ENCODE data around the gene VDAC1. TPM values are rescaled to one million over a fixed set of nuclear protein-coding genes. Genes with fewer than 3 reads are reported as not detected.

VDAC1 gene
- total and polyA plus RNA-seq, 10 of the 15 experiments (the other 5 are each of a cell fraction or from before 2014, with no cell fraction given): 245 to 488 (median 349) TPM

GRCh38 chr5:133948721-133949120, 56.1 kb downstream of the VDAC1 start:
- Histone ChIP-seq H3K27ac (ENCODE audit: control insufficient read depth, insufficient read depth) (no peak overlapping the region), H3K4me1 (ENCODE audit: control insufficient read depth, insufficient read depth, low read length) (no peaks in the 10 kb centered on the region), H3K36me3 (ENCODE audit: control insufficient read depth in 2 of 2, insufficient read depth in 2 of 2, low read length in 1 of 2) (peaks cover 0 to 5% of the 10 kb centered on the region in 2 experiments; a peak in 1 of 4 replicates), H2AFZ (ENCODE audit: control insufficient read depth, low read depth, low read length) (no peak overlapping the region), H3K4me3 (no peak overlapping the region), H3K79me2 (ENCODE audit: control insufficient read depth, insufficient read depth, low read length) (no peaks in the 10 kb centered on the region), H3K27me3 (replicated peaks in 1 of 2; ENCODE audit: control insufficient read depth in 2 of 2, insufficient read depth in 2 of 2, low read length in 1 of 2) (no peaks in the 10 kb centered on the region), H4K20me1 (ENCODE audit: control insufficient read depth, insufficient read depth) (no peaks in the 10 kb centered on the region), H3K9me3 (replicated peaks; ENCODE audit: control insufficient read depth, insufficient read depth, low read length) (no peaks in the 10 kb centered on the region), H3K9ac (ENCODE audit: control insufficient read depth, insufficient read depth, low read length) (no peak overlapping the region), H3K4me2 (ENCODE audit: control insufficient read depth, insufficient read depth) (no peak overlapping the region)
- in situ Hi-C loops (cut with MboI) (loop anchor here (5.0 to 10.0 kb wide), 2 partner anchors 394 to 836 kb away; no protein-coding TSS in a partner anchor), intact Hi-C loops (cut with micrococcal nuclease; ENCODE audit: unreplicated experiment) (no loop called here)
- RAD21 ChIA-PET (ENCODE audit: unreplicated experiment): interaction anchor here (1.5 kb wide), 1 partner anchor 8 kb away, joined by 3 read pairs; no protein-coding TSS in a partner anchor
- TF ChIP-seq KDM1A (IDR thresholded peaks at IDR 0.05; ENCODE audit: borderline replicate concordance) (no peak), KLF5 (IDR thresholded peaks at IDR 0.05; ENCODE audit: partially characterized antibody) (no peak), CHD2 (IDR thresholded peaks at IDR 0.05; ENCODE audit: borderline replicate concordance, low read depth, low read length) (no peak), TBL1XR1 (IDR thresholded peaks at IDR 0.05; ENCODE audit: low read depth, low read length) (no peak), ZNF687 (IDR thresholded peaks at IDR 0.05) (no peak), BMI1 (IDR thresholded peaks at IDR 0.05; ENCODE audit: borderline replicate concordance) (no peak), RB1 (IDR thresholded peaks at IDR 0.05; ENCODE audit: borderline replicate concordance) (no peak), MYB (IDR thresholded peaks at IDR 0.05; ENCODE audit: borderline replicate concordance, low read depth, low read length) (no peak), RUNX3 (IDR thresholded peaks at IDR 0.05; ENCODE audit: low read length) (no peak), CREB1 (IDR thresholded peaks at IDR 0.05; ENCODE audit: low read depth) (no peak), MYC (IDR thresholded peaks at IDR 0.05; ENCODE audit: insufficient read depth, insufficient read length, insufficient replicate concordance, low read length, severe bottlenecking) (no peak), SKIL (IDR thresholded peaks at IDR 0.05; ENCODE audit: low read depth, poor library complexity, severe bottlenecking) (no peak), SIN3A (IDR thresholded peaks at IDR 0.05; ENCODE audit: low read depth, low read length) (no peak), GABPA (IDR thresholded peaks at IDR 0.05; ENCODE audit: low read depth) (no peak), TCF12 (IDR thresholded peaks at IDR 0.05; ENCODE audit: low read depth, low read length) (no peak), PAX8 (IDR thresholded peaks at IDR 0.05) (no peak), NR2C1 (IDR thresholded peaks at IDR 0.05) (no peak), SUPT20H (IDR thresholded peaks at IDR 0.05; ENCODE audit: borderline replicate concordance, control insufficient read depth, low read depth, low read length) (no peak)
- FAIRE-seq (no peak), DNase-seq (ENCODE audit: low read depth, low spot score) (no peak), ATAC-seq (no peak)
- CTCF ChIA-PET: interaction anchor here (0.8 to 3.4 kb wide), 6 partner anchors 10 to 525 kb away, joined by 3 to 19 read pairs (median 4); no protein-coding TSS in a partner anchor
- POLR2A ChIA-PET: interaction anchor here (0.6 kb wide), 1 partner anchor 35 kb away, joined by 3 read pairs; no protein-coding TSS in a partner anchor
- BruUV-seq (replicated peaks): no TSS peak
- SMC1A ChIA-PET (ENCODE audit: uncharacterized antibody, unreplicated experiment): interaction anchor here (0.6 to 3.0 kb wide), 8 partner anchors 9 to 835 kb away, joined by 3 to 15 read pairs (median 5); no protein-coding TSS in a partner anchor
